Smooth muscle cell of the brain vasculature (primary cell): Measurements from ENCODE around the gene KIF5C.
"Not testable (repeated sequence)": the region's sequence is repeated elsewhere in the genome, so short reads cannot be mapped to it uniquely, and the experiment has no call there.

Experiments
- DNase-seq: peaks from one replicate; pipeline ENCODE4 v3.0.0-alpha.2; 2012; ENCODE audit warnings: low read depth, low spot score

Gene KIF5C

GRCh38 chr2:148874868-148875341, at the start of gene KIF5C:
KIF5C (plus strand) TSS chr2:148875227; CDS start chr2:148875618, 391 bp downstream.
- DNase-seq, result peak; percentile 31

GRCh38 chr2:148826791-148827190, 48.2 kb upstream of the KIF5C start:
- DNase-seq, result no peak

DNA sequence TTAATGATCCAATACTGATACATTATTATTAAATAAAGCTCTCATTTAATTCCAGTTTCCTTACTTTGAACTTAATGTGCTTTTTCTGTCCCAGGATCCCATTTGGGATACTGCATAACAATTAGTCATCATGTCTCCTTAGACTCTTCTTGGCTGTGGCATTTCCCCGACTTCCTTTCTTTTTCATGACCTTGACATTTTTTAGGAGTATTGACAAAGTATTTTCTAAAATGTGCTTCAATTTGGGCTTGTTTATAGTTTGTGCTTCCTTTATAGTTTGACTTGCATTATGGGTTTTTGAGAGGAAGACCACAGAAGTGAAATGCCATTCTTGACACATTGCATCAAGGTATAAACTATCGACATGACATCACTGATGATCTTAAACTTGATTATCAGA, 46.1 kb upstream of the KIF5C start:
- DNase-seq, result no peak

GRCh38 chr2:148829618-148830017, 45.4 kb upstream of the KIF5C start:
- DNase-seq, result no peak

GRCh38 chr2:148832637-148833036, 42.4 kb upstream of the KIF5C start:
- no peak for DNase-seq

GRCh38 chr2:148842050-148842449, 33.0 kb upstream of the KIF5C start:
- no peak for DNase-seq

GRCh38 chr2:148848146-148848545, 26.9 kb upstream of the KIF5C start:
- DNase-seq, result no peak

GRCh38 chr2:148853458-148853857, 21.6 kb upstream of the KIF5C start:
- no peak for DNase-seq

GRCh38 chr2:148860037-148860436, 15.0 kb upstream of the KIF5C start:
- DNase-seq, result no peak

- DNase-seq, result no peak
These were observed 13.7 kb upstream of the KIF5C start for GRCh38 chr2:148861367-148861766.

GRCh38 chr2:148862478-148862877, 12.5 kb upstream of the KIF5C start:
- DNase-seq, result not testable (repeated sequence)

- no peak for DNase-seq
These were observed 9.5 kb upstream of the KIF5C start for GRCh38 chr2:148865512-148865911.

- no peak for DNase-seq
These were observed 8.9 kb upstream of the KIF5C start for GRCh38 chr2:148866091-148866490.

DNA sequence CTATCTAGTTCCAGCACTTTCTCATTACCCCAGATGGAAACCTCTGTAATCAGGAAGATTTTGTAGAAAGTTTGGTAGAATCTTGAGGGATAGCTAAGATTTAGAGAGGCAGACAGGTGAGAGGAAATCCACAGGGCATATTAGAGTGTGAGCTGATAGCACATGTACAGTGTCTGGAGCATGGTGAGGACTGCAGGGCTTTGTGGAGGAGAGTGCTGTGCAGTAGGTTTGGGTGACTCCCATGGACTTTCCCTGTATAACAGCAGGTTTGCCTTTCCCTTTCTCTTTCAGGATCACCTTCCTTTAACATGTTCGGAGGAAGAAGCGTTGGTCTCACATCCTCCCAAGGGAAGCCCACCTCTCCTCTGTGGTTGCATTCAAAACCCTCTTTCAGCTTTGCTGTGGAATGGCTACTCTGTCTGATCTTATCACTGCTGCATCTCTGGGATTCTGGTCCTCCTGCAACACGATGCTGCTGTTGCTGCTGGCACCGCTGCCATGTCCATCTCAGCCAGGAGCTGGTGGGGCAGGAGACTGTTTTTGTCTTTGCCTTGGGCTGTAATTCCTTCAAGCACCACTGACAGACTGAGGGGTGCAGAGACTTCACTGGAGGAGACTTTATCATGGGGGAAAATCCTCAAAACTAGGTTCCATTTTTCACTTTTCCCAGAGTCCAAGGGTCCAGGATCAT, 7.8 kb upstream of the KIF5C start:
- no peak for DNase-seq

GRCh38 chr2:148875387-148876051, 492 bp downstream of the KIF5C start:
- DNase-seq, result no peak

DNA sequence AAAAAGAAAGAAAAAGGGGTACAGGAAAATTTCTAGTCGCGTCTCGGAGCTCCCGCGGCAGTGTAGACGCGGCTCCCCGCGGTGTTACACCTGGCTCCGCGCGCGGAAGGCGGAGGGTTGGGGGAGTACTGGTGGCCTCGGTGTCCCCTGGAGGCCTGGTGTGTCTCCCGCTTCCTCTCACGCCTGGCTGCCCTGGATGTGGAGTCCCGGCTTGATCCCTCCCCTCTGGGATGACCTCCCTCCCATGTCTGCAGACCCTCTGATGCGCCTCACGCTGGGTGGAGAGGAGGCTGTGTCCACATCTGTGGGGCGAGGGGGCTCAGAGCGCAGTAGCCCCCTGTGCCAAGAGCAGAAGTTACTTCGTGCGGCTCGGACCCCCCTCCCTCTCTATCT, 1.2 kb downstream of the KIF5C start:
- DNase-seq, result no peak

DNA sequence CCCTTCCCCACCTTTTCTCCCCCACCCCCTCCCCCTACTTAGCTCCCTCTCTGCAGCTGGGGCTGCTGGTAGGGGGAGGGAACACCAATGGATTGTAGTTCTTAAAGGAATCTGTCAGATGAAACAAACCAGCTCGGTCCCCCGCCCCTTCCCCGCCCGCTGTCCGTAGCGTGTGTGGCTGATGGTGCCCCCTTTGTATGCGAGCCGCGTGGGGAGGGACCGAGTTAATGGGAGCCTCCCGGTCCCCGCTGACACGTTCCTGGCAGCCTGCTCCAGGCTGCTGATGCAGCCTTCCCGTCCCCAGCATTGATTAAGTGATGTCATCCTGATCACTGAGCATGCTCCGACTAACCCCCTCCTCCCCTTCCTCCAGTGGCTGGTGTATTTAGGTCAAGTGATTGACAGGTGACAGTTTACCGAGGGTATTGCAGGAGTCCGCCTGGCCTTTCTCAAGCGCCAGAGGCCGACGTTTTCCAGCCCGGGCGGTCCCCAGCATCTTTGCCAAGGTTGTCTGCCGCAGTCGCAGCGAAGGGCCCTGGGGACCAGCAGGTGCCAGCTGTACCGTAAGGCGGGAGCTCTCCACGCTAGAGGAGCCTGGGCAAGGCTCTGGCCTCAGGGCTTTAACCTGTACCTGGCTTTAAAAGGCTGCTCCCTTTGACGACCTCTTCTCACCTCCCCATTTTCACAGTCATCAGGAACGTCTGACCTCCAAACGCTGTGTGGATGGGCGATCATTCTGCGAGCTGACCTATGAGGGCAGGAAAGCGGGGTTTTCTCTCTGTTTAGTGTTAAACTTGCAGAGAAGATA, 1.8 kb downstream of the KIF5C start:
- DNase-seq, result no peak

- DNase-seq, result no peak
These were observed 2.3 kb downstream of the KIF5C start for GRCh38 chr2:148877403-148877740.

- no peak for DNase-seq
These were observed 5.6 kb downstream of the KIF5C start for GRCh38 chr2:148880636-148881035.

DNA sequence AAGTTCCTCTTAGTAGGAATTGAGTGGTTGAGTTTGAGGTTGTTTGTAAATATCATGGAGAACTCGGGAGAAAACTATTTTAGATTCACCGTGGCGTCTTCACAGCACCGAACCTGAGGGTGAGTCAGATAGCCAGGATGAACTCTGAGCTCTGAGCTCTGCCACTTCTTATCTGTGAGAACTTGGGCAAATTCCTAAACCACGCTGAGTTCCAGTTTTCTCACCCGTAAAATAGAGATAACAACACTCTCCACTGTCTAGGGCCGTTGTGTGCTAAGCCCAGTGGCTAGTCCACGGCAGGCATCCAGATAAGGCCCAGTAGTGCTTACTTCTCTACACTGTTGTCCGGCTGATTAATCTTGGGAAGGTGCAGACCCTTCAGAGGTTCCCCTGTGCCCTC, 7.0 kb downstream of the KIF5C start:
- DNase-seq, result no peak

DNA sequence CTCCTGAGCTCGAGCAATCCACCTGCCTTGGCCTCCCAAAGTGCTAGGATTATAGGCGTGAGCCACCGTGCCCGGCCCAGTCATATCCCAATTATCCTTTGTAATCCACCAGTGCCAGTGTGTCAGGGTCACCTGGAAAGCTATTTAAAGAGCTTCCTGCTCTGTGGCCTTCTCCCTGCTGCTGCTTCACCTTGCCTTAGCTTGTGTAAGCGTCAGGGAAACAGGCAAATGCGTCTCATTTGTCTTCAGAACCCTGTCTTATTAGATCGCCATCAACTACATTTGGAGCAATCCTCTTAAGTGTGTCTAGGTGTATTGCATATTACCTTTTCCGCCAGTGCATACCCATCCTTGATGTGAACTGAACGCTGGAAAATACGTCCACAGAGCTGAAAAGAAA, 10.2 kb downstream of the KIF5C start:
- no peak for DNase-seq

- DNase-seq, result no peak
These were observed 11.0 kb downstream of the KIF5C start for GRCh38 chr2:148885988-148886387.
